ENCODE measurements around the gene TRMT13. TPM values are rescaled to one million over a fixed set of nuclear protein-coding genes. Genes with fewer than 3 reads are reported as not detected.

TRMT13 gene
- total RNA-seq, 6 experiments from 2014 or later: 9.9 to 13.0 (median 12.0) TPM

- H3K4me1 Mint-ChIP-seq (ENCODE audit: low read depth): peaks cover 31% of the 10 kb centered on the region
- H3K36me3 Mint-ChIP-seq (ENCODE audit: low read depth): no peaks in the 10 kb centered on the region
- H3K27me3 Mint-ChIP-seq (ENCODE audit: insufficient read depth): no peaks in the 10 kb centered on the region
- peak overlapping the region; percentile 53 for H3K27ac Mint-ChIP-seq
- H3K4me3 Mint-ChIP-seq: no peak overlapping the region
- no peak for DNase-seq
- no peak for TF ChIP-seq CTCF (IDR thresholded peaks at IDR 0.05)
- H3K9me3 Mint-ChIP-seq: no peaks in the 10 kb centered on the region
These were observed 5.7 kb upstream of the TRMT13 start for GRCh38 chr1:100127226-100127625.

GRCh38 chr1:100130552-100131077 lies 2.3 kb upstream of the TRMT13 start:
- H3K36me3 Mint-ChIP-seq (ENCODE audit: low read depth): no peaks in the 10 kb centered on the region
- H3K4me1 Mint-ChIP-seq (ENCODE audit: low read depth): peaks cover 45% of the 10 kb centered on the region
- no peaks in the 10 kb centered on the region for H3K9me3 Mint-ChIP-seq
- H3K27ac Mint-ChIP-seq: no peak overlapping the region; the same call in 1 of the 2 replicates
- peak; percentile 56 for DNase-seq
- no peaks in the 10 kb centered on the region for H3K27me3 Mint-ChIP-seq (ENCODE audit: insufficient read depth)
- TF ChIP-seq CTCF (IDR thresholded peaks at IDR 0.05): no peak
- peak overlapping the region; percentile 100; the same call in 1 of the 2 replicates for H3K4me3 Mint-ChIP-seq

DNA sequence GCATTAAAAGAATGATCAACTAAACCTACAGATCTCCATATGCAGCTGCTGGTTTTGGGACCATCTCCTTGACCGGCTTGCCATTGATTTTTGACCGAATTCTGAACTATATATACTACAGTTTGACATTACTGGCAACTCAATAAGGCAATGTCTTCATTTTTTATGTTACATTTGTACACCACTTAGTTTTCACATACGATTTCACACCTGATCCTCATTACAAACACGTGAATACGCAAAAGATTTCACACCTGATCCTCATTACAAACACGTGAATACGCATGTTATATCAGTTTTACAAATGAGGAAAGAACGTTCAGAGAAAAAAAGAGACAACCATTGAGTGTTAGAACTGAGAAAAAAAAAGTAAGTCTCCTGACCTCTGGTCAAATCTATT lies 1.3 kb upstream of the TRMT13 start:
- DNase-seq: no peak
- Mint-ChIP-seq H3K27ac (peak overlapping the region; percentile 96; the same call in 1 of the 2 replicates), H3K4me3 (peak overlapping the region; percentile 100), H3K9me3 (no peaks in the 10 kb centered on the region), H3K36me3 (ENCODE audit: low read depth) (no peaks in the 10 kb centered on the region), H3K4me1 (ENCODE audit: low read depth) (peaks cover 45% of the 10 kb centered on the region), H3K27me3 (ENCODE audit: insufficient read depth) (no peaks in the 10 kb centered on the region)
- TF ChIP-seq CTCF (IDR thresholded peaks at IDR 0.05): no peak

GRCh38 chr1:100134872-100135271 lies 1.9 kb downstream of the TRMT13 start:
- TF ChIP-seq CTCF (IDR thresholded peaks at IDR 0.05): no peak
- Mint-ChIP-seq H3K4me3 (peak overlapping the region; percentile 19; the same call in 1 of the 2 replicates), H3K27ac (peak overlapping the region; percentile 14), H3K9me3 (no peaks in the 10 kb centered on the region), H3K4me1 (ENCODE audit: low read depth) (peaks cover 38% of the 10 kb centered on the region), H3K36me3 (ENCODE audit: low read depth) (peaks cover 9% of the 10 kb centered on the region), H3K27me3 (ENCODE audit: insufficient read depth) (no peaks in the 10 kb centered on the region)
- no peak for DNase-seq

GRCh38 chr1:100137602-100138001 lies 4.6 kb downstream of the TRMT13 start:
- H3K4me1 Mint-ChIP-seq (ENCODE audit: low read depth): peaks cover 11% of the 10 kb centered on the region
- H3K27me3 Mint-ChIP-seq (ENCODE audit: insufficient read depth): no peaks in the 10 kb centered on the region
- H3K9me3 Mint-ChIP-seq: no peaks in the 10 kb centered on the region
- no peak for TF ChIP-seq CTCF (IDR thresholded peaks at IDR 0.05)
- no peak overlapping the region for H3K27ac Mint-ChIP-seq
- no peak for DNase-seq
- H3K36me3 Mint-ChIP-seq (ENCODE audit: low read depth): peaks cover 18% of the 10 kb centered on the region
- H3K4me3 Mint-ChIP-seq: no peak overlapping the region

Data from HFFc6 (cell line).